Pancreas (tissue), 10 donors: Measurements from ENCODE around the gene MAGI1. TPM values are rescaled to one million over a fixed set of nuclear protein-coding genes. Genes with fewer than 3 reads are reported as not detected.
A peak's percentile ranks its signal among the peaks of the same experiment; 100 is the strongest.

Experiments
- ATAC-seq, 4 donors: fragments of 200-7000 bp; cut with Tn5 transposase; one replicate each; pipeline versions ENCODE4 v1.8.0 to v1.9.1; 2020; ENCODE audit warnings: mild to moderate bottlenecking in 4 of 4, moderate library complexity in 4 of 4
- DNase-seq, 6 donors: peaks; one replicate each; pipeline ENCODE4 v3.0.0-alpha.2; 2020
- FAIRE-seq: peaks from 2 replicates; lab custom pipeline; 2012; peaks lifted over from hg19 to GRCh38; lab: Jason Lieb, UNC
- H3K27ac ChIP-seq, 4 donors: fragments of 200-600 bp; sonication (generic); 1 replicate in 3 of 4; 2 replicates in 1 of 4; pipeline versions ENCODE4 v1.5.0 to v1.8.0; 2020
- H3K27me3 ChIP-seq, 4 donors: fragments of 200-600 bp; one replicate each; pipeline ENCODE4 v1.8.0; 2021
- H3K36me3 ChIP-seq, 3 donors: fragments of 200-600 bp; sonication (generic) in 1 of 3; one replicate each; pipeline versions ENCODE4 v1.5.0 to v1.8.0; 2020 to 2021
- H3K4me1 ChIP-seq, 3 donors: fragments of 200-600 bp; one replicate each; pipeline ENCODE4 v1.8.0; 2021
- H3K4me3 ChIP-seq, 4 donors: fragments of 200-600 bp; sonication (generic) in 2 of 4; one replicate each; pipeline versions ENCODE4 v1.5.0 to v1.8.0; 2020 to 2021
- H3K9me3 ChIP-seq, 4 donors: fragments of 200-600 bp; one replicate each; pipeline ENCODE4 v1.8.0; 2021
- WGBS, 2 donors: extraction: QIAGEN DNeasy Blood & Tissue Kit; methylation state at CpG; one replicate each; pipeline ENCODE4 v1.1.7; 2013; 5-methylcytosine and 5-hydroxymethylcytosine counted together
- intact Hi-C, 3 donors: fragments of 100-400 bp; cut with DNase I; formaldehyde crosslinking; loops; one replicate each; pipeline versions ENCODE4 v1.11.1 to v1.14.2; 2022
- polyA plus RNA-seq, 2 donors: library from polyadenylated mRNA; stranded (reverse); fragments of 200-250 nt; gene quantifications; one replicate each; pipeline ENCODE4 v1.2.3, GENCODE V29; 2013
- total RNA-seq, 6 donors: library from RNA; stranded (reverse); fragmentation: NEBNext Ultra II Directional in 4 of 6; extraction: Animal tissue kit (Norgen Biotek cat#: 25700) in 4 of 6; gene quantifications; one replicate each; pipeline versions ENCODE4 v1.2.1 to v1.2.4, GENCODE V29; 2021 to 2023
- TF ChIP-seq, protein P1 (sequence below), 4 donors: fragments of 200-600 bp; sonication (generic) in 3 of 4; IDR thresholded peaks; one replicate each; pipeline versions ENCODE4 v1.5.0 to v1.8.0; 2021; ENCODE audit warnings: antibody characterized with exemption in 4 of 4
- donor health status: healthy with polysubstance abuse.
- donor health status: DM: no; HTN: no; CAD: no; lungs with moderate emphysema.
- donor health status: DM: no; HTN: no; CAD: no.
- donor health status: control.
- donor health status: control.
- donor health status: Bipolar disorder and iron deficiency.
- donor health status: DM: yes; HTN: yes; CAD: no.
- donor health status: DM: no; HTN: no; CAD: no.
- donor health status: DM: no; HTN: no; CAD: no.
- donor health status: DM: yes; HTN: yes; CAD: no.

MAGI1 gene
- total and polyA plus RNA-seq, 8 donors = 19.7 to 45.1 (median 28.0) TPM

DNA sequence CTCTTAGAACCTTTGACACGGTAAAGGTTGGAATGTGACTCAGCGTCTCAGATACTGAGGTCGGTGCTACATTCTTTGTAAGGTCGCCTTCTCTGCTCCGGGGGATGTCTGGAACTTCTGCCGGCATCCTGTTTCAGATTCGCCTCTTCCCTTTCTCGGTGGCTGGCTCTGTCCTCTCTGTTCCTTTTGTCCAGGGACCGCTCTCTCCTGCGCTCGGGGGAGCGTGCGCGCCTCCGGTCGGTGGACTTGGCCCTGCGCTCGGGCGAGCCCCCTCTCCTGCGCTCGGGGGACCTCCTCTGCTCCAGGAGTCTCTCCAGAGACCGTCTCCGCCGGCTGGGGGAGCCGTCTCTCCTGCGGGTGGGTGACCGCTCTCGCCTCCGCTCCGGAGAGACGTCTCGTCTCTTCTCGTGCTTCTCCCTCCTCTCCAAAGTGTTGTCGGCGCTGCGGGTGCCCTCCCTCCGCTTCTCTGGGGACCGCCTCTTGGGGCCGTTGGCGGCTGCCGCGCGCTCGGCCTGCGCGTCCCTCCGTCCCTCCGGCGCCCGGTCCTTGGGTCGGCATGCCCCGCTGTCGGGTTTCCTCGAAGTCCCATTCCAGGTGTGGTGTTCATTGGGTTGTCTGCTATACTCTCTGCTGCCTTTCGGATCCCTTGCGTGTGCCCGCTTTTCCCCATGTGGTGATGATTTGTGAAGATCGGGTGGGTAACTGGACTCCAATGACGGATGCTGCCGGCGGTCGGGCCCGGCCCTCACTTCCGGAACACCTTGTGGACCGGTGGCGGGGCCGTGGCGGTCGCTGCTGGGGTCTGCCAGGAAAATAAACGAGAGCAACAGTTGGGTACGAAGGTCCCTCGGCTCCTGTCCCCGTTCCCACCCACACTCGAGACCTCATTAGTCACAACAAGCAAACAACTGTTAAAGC lies 682.1 kb downstream of the MAGI1 start:
- intact Hi-C loops = no loop called here
- ATAC-seq (no peak), DNase-seq (peak in 2 of 6 donors; percentile 41 to 51), FAIRE-seq (no peak)
- TF ChIP-seq, protein P1, sequence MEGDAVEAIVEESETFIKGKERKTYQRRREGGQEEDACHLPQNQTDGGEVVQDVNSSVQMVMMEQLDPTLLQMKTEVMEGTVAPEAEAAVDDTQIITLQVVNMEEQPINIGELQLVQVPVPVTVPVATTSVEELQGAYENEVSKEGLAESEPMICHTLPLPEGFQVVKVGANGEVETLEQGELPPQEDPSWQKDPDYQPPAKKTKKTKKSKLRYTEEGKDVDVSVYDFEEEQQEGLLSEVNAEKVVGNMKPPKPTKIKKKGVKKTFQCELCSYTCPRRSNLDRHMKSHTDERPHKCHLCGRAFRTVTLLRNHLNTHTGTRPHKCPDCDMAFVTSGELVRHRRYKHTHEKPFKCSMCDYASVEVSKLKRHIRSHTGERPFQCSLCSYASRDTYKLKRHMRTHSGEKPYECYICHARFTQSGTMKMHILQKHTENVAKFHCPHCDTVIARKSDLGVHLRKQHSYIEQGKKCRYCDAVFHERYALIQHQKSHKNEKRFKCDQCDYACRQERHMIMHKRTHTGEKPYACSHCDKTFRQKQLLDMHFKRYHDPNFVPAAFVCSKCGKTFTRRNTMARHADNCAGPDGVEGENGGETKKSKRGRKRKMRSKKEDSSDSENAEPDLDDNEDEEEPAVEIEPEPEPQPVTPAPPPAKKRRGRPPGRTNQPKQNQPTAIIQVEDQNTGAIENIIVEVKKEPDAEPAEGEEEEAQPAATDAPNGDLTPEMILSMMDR (IDR thresholded peaks at IDR 0.05) = no peak
- 83 to 84% methylated on average over 74 of the region's 74 CpGs for WGBS, 2 donors
- Histone ChIP-seq H3K27ac (no peak overlapping the region), H3K36me3 (peaks cover 0 to 5% (median 0%) of the 10 kb centered on the region in 3 donors), H3K27me3 (no peaks in the 10 kb centered on the region), H3K4me3 (no peak overlapping the region), H3K9me3 (no peaks in the 10 kb centered on the region), H3K4me1 (no peaks in the 10 kb centered on the region)

DNA sequence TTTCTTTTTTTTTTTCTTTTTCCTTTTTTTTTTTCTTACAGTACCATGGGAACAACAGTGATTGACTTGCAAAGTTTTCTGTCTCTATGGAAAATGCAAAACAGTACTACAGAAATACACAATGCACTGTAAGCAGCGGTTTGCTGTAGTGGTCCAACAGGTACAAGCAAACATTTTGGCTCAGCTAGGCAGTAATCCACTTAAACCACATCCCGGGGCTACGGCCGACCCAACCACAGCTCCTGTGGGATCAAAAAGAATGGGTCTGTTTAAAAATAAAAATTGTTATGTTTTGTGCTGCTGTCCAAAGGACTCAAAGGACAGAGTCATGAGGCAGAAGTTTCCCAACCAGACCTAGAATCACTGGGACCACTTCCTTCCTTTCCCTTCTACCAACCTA lies 683.8 kb downstream of the MAGI1 start:
- TF ChIP-seq, protein P1 (IDR thresholded peaks at IDR 0.05) = no peak
- no peak for ATAC-seq
- WGBS, 2 donors = 92 to 96% methylated on average over 4 of the region's 4 CpGs
- Histone ChIP-seq H3K27me3 (no peaks in the 10 kb centered on the region), H3K9me3 (no peaks in the 10 kb centered on the region), H3K36me3 (no peaks in the 10 kb centered on the region), H3K27ac (no peak overlapping the region), H3K4me3 (no peak overlapping the region), H3K4me1 (no peaks in the 10 kb centered on the region)
- intact Hi-C loops = no loop called here
- FAIRE-seq = no peak
- DNase-seq = no peak

DNA sequence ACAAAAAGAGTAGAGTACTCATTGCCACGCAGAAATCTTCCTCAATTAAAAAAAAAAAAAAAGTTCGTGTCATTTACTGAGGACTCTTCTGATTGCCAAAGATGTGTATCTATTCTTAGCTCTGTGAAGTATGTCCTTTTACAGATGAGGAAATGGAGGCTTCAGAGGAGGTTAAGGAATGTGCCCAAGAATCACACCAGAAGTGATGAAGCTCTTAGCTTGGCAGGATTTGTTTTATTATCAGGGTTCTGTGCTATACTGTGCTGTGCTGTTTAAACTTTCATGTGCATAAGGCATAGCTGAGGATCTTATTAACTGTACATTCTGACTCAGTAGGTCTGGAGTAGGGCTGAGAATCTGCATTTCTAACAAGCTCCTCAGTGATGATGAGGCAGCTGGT lies 685.8 kb downstream of the MAGI1 start:
- TF ChIP-seq, protein P1 (IDR thresholded peaks at IDR 0.05) = no peak
- no peak for ATAC-seq
- DNase-seq = no peak
- 80 to 84% methylated on average over 2 of the region's 2 CpGs for WGBS, 2 donors
- intact Hi-C loops = no loop called here
- Histone ChIP-seq H3K4me1 (no peaks in the 10 kb centered on the region), H3K27me3 (no peaks in the 10 kb centered on the region), H3K9me3 (no peaks in the 10 kb centered on the region), H3K27ac (no peak overlapping the region), H3K4me3 (no peak overlapping the region), H3K36me3 (no peaks in the 10 kb centered on the region)
- no peak for FAIRE-seq

DNA sequence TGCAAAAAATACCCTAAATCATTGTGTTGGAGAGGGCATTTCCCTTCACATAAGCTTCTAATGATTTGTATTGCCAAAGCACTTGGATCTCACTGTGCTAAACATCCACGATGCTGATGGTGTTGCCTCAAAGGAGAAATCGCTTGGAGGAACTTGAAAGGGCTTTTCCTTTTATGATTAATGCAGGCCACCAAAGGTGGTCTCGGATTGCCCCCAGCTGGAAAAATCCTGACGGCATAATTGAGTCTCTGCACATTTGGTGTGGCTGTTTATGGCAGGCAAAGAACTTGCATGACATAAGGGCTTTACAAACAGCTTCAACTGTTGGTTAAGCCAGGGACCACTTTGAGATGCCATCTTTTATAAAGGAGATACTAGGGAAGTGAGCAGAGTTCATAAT lies 687.0 kb downstream of the MAGI1 start:
- DNase-seq (no peak), ATAC-seq (no peak), FAIRE-seq (no peak)
- H3K4me3 ChIP-seq = no peak overlapping the region
- no peaks in the 10 kb centered on the region for H3K27me3 ChIP-seq
- TF ChIP-seq, protein P1 (IDR thresholded peaks at IDR 0.05) = no peak
- no peaks in the 10 kb centered on the region for H3K4me1 ChIP-seq
- 85 to 88% methylated on average over 4 of the region's 4 CpGs for whole genome bisulfite sequencing, 2 donors
- H3K36me3 ChIP-seq = no peaks in the 10 kb centered on the region
- no peaks in the 10 kb centered on the region for H3K9me3 ChIP-seq
- intact Hi-C loops = no loop called here
- no peak overlapping the region for H3K27ac ChIP-seq
